ENCODE results near the gene KCNMA1. TPM values are rescaled to one million over a fixed set of nuclear protein-coding genes. Genes with fewer than 3 reads are reported as not detected.

The KCNMA1 gene
- total and polyA plus RNA-seq, 9 of the 15 experiments (the other 6 are each of a cell fraction or from before 2014, with no cell fraction given): 0.01 to 0.95 (median 0.15) TPM; not detected in 4

- no peak for ATAC-seq
- H2AFZ ChIP-seq (ENCODE audit: low read depth, low read length): no peak overlapping the region
- ChIA-PET POLR2A (interaction anchor here (0.8 kb wide), 1 partner anchor 98 kb away, joined by 4 read pairs; no protein-coding TSS in a partner anchor), CTCF (ENCODE audit: low intra/inter-chr PET ratio) (no interaction called here)
- BruUV-seq (replicated peaks): no TSS peak
- peaks cover 2 to 8% of the 10 kb centered on the region in 2 experiments; a peak in 2 of 5 replicates for H3K27me3 ChIP-seq (ENCODE audit: control insufficient read depth in 2 of 2, insufficient read depth in 2 of 2, low read length in 2 of 2)
- no peaks in the 10 kb centered on the region for H3K9me3 ChIP-seq (replicated peaks; ENCODE audit: control insufficient read depth, insufficient read depth, low read depth, low read length)
- in situ Hi-C loops (cut with MboI): no loop called here
- no peaks in the 10 kb centered on the region for H3K36me3 ChIP-seq (ENCODE audit: control insufficient read depth, insufficient read depth, low read length)
- FAIRE-seq: no peak
- H3K4me1 ChIP-seq (replicated peaks in 1 of 2; ENCODE audit: control insufficient read depth in 2 of 2, insufficient read depth in 2 of 2, low read length in 2 of 2): no peaks in the 10 kb centered on the region
- no peak overlapping the region for H3K9ac ChIP-seq (ENCODE audit: insufficient read depth in 1 of 2, low read depth in 2 of 2, low read length in 2 of 2)
- intact Hi-C loops (cut with micrococcal nuclease): no loop called here
- no peak for DNase-seq (ENCODE audit: extremely low read depth in 1 of 4, low spot score in 3 of 4)
- no peaks in the 10 kb centered on the region for H4K20me1 ChIP-seq (replicated peaks; ENCODE audit: control insufficient read depth, insufficient read depth, low read length)
- H3K27ac ChIP-seq (ENCODE audit: extremely low read depth, low read depth, low read length): no peak overlapping the region
- TF ChIP-seq RBM22 (IDR thresholded peaks at IDR 0.05; ENCODE audit: low read depth, low read length, poor library complexity, severe bottlenecking) (no peak), ZNF23 (CRISPR knock-in tag; IDR thresholded peaks at IDR 0.05) (no peak), ATF3 (IDR thresholded peaks at IDR 0.05) (no peak), ATF3 (CRISPR knock-in tag; conservative IDR thresholded peaks at IDR 0.05) (no peak), ILK (tag; IDR thresholded peaks at IDR 0.05; ENCODE audit: borderline replicate concordance, low read depth) (no peak), HLTF (IDR thresholded peaks at IDR 0.05) (no peak), CHD4 (IDR thresholded peaks at IDR 0.05; ENCODE audit: insufficient read depth, insufficient replicate concordance, low read depth, low read length, poor library complexity, severe bottlenecking) (no peak), KLF13 (tag; IDR thresholded peaks at IDR 0.05; ENCODE audit: borderline replicate concordance, low read depth) (no peak), ZZZ3 (IDR thresholded peaks at IDR 0.05) (no peak), ZNF830 (CRISPR knock-in tag; IDR thresholded peaks at IDR 0.05) (no peak), NFIC (IDR thresholded peaks at IDR 0.05) (no peak), GTF2A2 (tag; IDR thresholded peaks at IDR 0.05) (no peak)
- 2% methylated on average over 9 of the region's 9 CpGs for WGBS (ENCODE audit: insufficient coverage, low coverage, missing lambda C conversion rate)
- H3K9me1 ChIP-seq (ENCODE audit: control insufficient read depth, insufficient read depth, low read length): no peaks in the 10 kb centered on the region
- H3K79me2 ChIP-seq (ENCODE audit: control insufficient read depth, insufficient read depth, low read length): no peaks in the 10 kb centered on the region
- H3K4me2 ChIP-seq (ENCODE audit: insufficient read depth, low read length): no peak overlapping the region
- H3K4me3 ChIP-seq: no peak overlapping the region
Observed at GRCh38 chr10:77157248-77158019, 480.2 kb downstream of the KCNMA1 start.
